H1 (cell line): ENCODE data around the gene ITGA11. TPM values are rescaled to one million over a fixed set of nuclear protein-coding genes. Genes with fewer than 3 reads are reported as not detected.

Experiments used
- HDAC2 ChIP-seq, 2 experiments: fragments of 300-600 bp in 1 of 2; sonication (generic) in 1 of 2; IDR thresholded peaks; 2 replicates each; pipeline ENCODE4 v1.6.1; 2011 to 2012; ENCODE audit warnings: low read depth in 2 of 2, low read length in 2 of 2, mild to moderate bottlenecking in 2 of 2, moderate library complexity in 2 of 2, borderline replicate concordance in 1 of 2, inconsistent platforms in 1 of 2
- YY1 ChIP-seq: IDR thresholded peaks from 2 replicates; pipeline ENCODE4 v1.6.1; 2011; ENCODE audit warnings: low read depth, mild to moderate bottlenecking, low read length
- polyA plus RNA-seq, 7 experiments: library from polyadenylated mRNA; depleted of rRNA in 3 of 7; stranded (reverse) in 5 of 7; unstranded in 2 of 7; fragments of >200 nt in 5 of 7; fragments of 200-250 nt in 2 of 7; gene quantifications; 1 replicate in 5 of 7; 2 replicates in 1 of 7; 4 replicates in 1 of 7; pipeline versions ENCODE4 v1.2.1 to v1.2.3, GENCODE V29; 2011 to 2013; ENCODE audit warnings: missing spikeins in 2 of 7, mixed read lengths in 2 of 7
- total RNA-seq: library from RNA; stranded (reverse); fragmentation: NEBNext Ultra II Directional; extraction: Animal tissue kit (Norgen Biotek cat#: 25700); gene quantifications from 2 replicates; pipeline ENCODE4 v1.2.1, GENCODE V29; 2021

The ITGA11 gene
- total and polyA plus RNA-seq, 2 of the 8 experiments (the other 6 are each of a cell fraction or from before 2014, with no cell fraction given): 0.05 to 0.06 TPM

DNA sequence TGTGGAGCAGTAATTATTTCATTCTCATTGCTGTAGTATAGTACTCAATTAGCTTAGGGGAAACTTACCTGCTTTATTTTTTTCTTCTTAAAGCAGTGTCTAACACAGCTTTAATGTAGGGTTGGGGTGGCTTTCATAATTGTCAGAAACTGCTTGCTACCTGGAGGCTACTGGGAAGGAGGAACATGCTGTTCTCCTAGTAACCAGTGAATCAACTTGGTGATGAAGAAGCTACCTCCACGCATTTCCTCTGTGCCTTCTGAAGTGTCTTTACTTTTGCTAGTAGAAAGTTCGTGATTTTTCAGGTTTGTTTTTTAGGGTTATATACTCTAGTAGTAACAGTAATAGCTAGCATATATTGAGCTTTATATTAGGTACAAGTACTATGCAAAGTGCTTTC lies 142.9 kb downstream of the ITGA11 start (continued):
- no peak for TF ChIP-seq HDAC2 (IDR thresholded peaks at IDR 0.05; ENCODE audit: borderline replicate concordance in 1 of 2, low read depth in 2 of 2, low read length in 2 of 2)
- no peak for TF ChIP-seq YY1
